HCT116 (cell line): Measurements from ENCODE around the gene DNAJC2.

Source experiments
- CEBPB ChIP-seq: IDR thresholded peaks from 2 replicates; pipeline ENCODE4 v1.6.1; 2012; ENCODE audit warnings: low read depth
- ELF1 ChIP-seq: IDR thresholded peaks from 2 replicates; pipeline ENCODE4 v1.6.1; 2012; ENCODE audit warnings: low read depth, borderline replicate concordance
- EZH2 ChIP-seq: fragments of 200-600 bp; sonication (generic); IDR thresholded peaks from 2 replicates; pipeline ENCODE4 v1.6.1; 2017; ENCODE audit warnings: antibody characterized with exemption, mixed run types
- EZH2phosphoT487 ChIP-seq: fragments of 200-600 bp; IDR thresholded peaks from 2 replicates; pipeline ENCODE4 v1.6.1; 2018; ENCODE audit warnings: antibody characterized with exemption, borderline replicate concordance
- FOSL1 ChIP-seq: IDR thresholded peaks from 2 replicates; pipeline ENCODE4 v1.6.1; 2012; ENCODE audit warnings: low read depth
- MAX ChIP-seq: IDR thresholded peaks from 2 replicates; pipeline ENCODE4 v1.6.1; 2012
- POLR2A ChIP-seq: IDR thresholded peaks from 2 replicates; pipeline ENCODE4 v1.7.0; 2011; ENCODE audit warnings: borderline replicate concordance; ENCODE audit not compliant: insufficient read depth, insufficient read length; ENCODE audit errors: extremely low read depth
- RAD21 ChIP-seq: IDR thresholded peaks from 2 replicates; pipeline ENCODE4 v1.6.1; 2012; ENCODE audit warnings: low read depth, mild to moderate bottlenecking
- SIN3A ChIP-seq: IDR thresholded peaks from 2 replicates; pipeline ENCODE4 v1.6.1; 2012; ENCODE audit warnings: low read depth
- YY1 ChIP-seq: IDR thresholded peaks from 2 replicates; pipeline ENCODE4 v1.6.1; 2011; ENCODE audit warnings: low read length, low read depth, moderate library complexity, mild to moderate bottlenecking; ENCODE audit not compliant: insufficient replicate concordance; ENCODE audit errors: extremely low read depth
- ZFX ChIP-seq: fragments of 450-650 bp; IDR thresholded peaks from 2 replicates; pipeline ENCODE4 v1.6.1; 2017
- TF ChIP-seq, protein P1 (sequence below): IDR thresholded peaks from 2 replicates; pipeline ENCODE4 v1.6.1; 2012; ENCODE audit warnings: low read depth
- TF ChIP-seq, protein P2 (sequence below), 3 experiments: fragments of 200-600 bp in 1 of 3; sonication (generic) in 1 of 3; IDR thresholded peaks in 2 of 3; conservative IDR thresholded peaks in 1 of 3; 2 replicates each; pipeline ENCODE4 v1.5.1; 2012 to 2017; ENCODE audit warnings: low read depth in 2 of 3, low read length in 2 of 3, antibody characterized with exemption in 1 of 3, borderline replicate concordance in 1 of 3, control low read depth in 1 of 3, mild to moderate bottlenecking in 1 of 3, mixed read lengths in 1 of 3, mixed run types in 1 of 3, moderate library complexity in 1 of 3; ENCODE audit not compliant: insufficient read depth in 1 of 3
- TF ChIP-seq, protein P3 (sequence below): IDR thresholded peaks from 2 replicates; pipeline ENCODE4 v1.6.1; 2012

DNA sequence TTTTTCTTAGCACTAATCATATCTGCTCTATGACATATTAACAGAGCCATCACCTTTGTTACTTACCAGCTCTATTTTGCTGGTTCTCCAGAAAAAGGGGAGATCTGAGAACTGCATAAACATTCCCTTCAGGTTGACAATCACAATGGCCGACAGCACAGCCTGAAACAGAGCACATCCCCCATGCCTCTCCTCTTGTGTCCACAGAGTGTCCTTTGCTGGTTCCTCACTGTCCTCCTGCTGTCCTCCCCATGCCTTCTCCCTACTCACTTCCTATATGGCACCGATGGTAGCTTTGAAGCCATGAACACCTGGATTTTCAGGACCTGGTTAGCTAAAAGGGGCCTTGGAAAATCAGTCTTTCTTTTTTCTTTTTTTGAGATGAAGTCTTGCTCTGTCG lies 44.7 kb upstream of the DNAJC2 start:
- TF ChIP-seq POLR2A, result no peak
- TF ChIP-seq, protein P1, sequence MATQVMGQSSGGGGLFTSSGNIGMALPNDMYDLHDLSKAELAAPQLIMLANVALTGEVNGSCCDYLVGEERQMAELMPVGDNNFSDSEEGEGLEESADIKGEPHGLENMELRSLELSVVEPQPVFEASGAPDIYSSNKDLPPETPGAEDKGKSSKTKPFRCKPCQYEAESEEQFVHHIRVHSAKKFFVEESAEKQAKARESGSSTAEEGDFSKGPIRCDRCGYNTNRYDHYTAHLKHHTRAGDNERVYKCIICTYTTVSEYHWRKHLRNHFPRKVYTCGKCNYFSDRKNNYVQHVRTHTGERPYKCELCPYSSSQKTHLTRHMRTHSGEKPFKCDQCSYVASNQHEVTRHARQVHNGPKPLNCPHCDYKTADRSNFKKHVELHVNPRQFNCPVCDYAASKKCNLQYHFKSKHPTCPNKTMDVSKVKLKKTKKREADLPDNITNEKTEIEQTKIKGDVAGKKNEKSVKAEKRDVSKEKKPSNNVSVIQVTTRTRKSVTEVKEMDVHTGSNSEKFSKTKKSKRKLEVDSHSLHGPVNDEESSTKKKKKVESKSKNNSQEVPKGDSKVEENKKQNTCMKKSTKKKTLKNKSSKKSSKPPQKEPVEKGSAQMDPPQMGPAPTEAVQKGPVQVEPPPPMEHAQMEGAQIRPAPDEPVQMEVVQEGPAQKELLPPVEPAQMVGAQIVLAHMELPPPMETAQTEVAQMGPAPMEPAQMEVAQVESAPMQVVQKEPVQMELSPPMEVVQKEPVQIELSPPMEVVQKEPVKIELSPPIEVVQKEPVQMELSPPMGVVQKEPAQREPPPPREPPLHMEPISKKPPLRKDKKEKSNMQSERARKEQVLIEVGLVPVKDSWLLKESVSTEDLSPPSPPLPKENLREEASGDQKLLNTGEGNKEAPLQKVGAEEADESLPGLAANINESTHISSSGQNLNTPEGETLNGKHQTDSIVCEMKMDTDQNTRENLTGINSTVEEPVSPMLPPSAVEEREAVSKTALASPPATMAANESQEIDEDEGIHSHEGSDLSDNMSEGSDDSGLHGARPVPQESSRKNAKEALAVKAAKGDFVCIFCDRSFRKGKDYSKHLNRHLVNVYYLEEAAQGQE, result no peak
- TF ChIP-seq, protein P2, sequence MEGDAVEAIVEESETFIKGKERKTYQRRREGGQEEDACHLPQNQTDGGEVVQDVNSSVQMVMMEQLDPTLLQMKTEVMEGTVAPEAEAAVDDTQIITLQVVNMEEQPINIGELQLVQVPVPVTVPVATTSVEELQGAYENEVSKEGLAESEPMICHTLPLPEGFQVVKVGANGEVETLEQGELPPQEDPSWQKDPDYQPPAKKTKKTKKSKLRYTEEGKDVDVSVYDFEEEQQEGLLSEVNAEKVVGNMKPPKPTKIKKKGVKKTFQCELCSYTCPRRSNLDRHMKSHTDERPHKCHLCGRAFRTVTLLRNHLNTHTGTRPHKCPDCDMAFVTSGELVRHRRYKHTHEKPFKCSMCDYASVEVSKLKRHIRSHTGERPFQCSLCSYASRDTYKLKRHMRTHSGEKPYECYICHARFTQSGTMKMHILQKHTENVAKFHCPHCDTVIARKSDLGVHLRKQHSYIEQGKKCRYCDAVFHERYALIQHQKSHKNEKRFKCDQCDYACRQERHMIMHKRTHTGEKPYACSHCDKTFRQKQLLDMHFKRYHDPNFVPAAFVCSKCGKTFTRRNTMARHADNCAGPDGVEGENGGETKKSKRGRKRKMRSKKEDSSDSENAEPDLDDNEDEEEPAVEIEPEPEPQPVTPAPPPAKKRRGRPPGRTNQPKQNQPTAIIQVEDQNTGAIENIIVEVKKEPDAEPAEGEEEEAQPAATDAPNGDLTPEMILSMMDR (IDR thresholded peaks at IDR 0.05 in 2 of 3, conservative IDR thresholded peaks at IDR 0.05 in 1 of 3; ENCODE audit: borderline replicate concordance in 1 of 3, insufficient read depth in 1 of 3, low read depth in 2 of 3, low read length in 2 of 3), result no peak
- TF ChIP-seq SIN3A, result no peak
- TF ChIP-seq CEBPB, result no peak
- no peak for TF ChIP-seq EZH2
- TF ChIP-seq ELF1, result no peak
- TF ChIP-seq YY1, result no peak
- TF ChIP-seq RAD21, result no peak
- no peak for TF ChIP-seq EZH2phosphoT487
- TF ChIP-seq, protein P3, sequence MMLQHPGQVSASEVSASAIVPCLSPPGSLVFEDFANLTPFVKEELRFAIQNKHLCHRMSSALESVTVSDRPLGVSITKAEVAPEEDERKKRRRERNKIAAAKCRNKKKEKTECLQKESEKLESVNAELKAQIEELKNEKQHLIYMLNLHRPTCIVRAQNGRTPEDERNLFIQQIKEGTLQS, result no peak
- TF ChIP-seq MAX, result no peak
- no peak for TF ChIP-seq FOSL1
- no peak for TF ChIP-seq ZFX
